GM19023 (cell line): ENCODE results near the gene CCDC124.

Experiments
- ATAC-seq: cut with Tn5 transposase; IDR thresholded peaks from one replicate; pipeline ENCODE4 v1.9.1; 2021; ENCODE audit warnings: mild to moderate bottlenecking, moderate library complexity; ENCODE audit not compliant: unreplicated experiment

The CCDC124 gene

DNA sequence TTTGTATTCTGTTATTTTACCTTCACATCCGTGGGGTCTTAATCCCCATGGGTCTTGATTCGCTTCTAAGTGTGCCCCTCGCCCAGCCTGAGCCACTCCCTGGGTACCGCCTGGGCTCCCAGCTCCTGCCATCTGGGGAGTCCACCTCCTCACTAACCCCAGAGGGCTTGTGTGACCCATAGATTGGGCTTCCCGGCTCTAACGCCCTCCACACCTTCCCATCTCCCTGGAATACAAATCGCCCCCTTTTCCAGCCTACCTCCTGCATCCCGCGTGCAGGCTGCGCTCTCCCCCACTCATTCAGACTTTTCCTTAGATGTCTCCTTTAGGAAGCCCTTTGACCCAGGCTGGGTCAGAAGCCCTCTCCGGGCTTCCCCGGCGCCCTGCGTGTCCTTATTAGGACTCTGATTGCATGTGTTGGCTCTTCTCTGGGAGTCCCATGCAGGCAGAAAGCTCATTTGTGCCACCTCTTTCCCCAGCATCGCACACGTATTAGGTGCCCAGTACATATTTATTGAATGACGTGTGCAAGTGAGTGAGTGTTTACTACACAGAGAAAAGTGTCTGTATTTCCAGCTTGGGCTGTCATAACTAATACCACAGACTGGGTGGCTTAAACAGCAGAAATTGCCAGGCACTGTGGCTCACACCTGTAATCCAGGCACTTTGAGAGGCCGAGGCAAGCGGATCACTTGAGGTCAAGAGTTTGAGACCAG lies 757 bp downstream of the CCDC124 start:
- ATAC-seq, result no peak

DNA sequence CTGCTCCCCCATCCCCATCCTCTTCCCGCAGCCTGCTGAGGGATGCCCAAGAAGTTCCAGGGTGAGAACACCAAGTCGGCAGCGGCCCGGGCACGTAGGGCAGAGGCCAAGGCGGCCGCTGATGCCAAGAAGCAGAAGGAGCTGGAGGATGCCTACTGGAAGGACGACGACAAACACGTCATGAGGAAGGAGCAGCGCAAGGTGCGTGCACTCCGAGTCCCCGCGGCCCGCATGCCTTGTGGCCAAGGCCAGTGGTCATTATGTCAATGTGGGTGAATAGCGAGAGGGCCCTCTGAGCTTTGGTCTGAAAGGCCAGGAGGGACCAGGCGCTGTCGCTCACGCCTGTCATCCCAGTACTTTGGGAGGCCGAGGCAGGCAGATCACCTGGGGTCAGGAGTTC lies 3.6 kb downstream of the CCDC124 start:
- no peak for ATAC-seq

DNA sequence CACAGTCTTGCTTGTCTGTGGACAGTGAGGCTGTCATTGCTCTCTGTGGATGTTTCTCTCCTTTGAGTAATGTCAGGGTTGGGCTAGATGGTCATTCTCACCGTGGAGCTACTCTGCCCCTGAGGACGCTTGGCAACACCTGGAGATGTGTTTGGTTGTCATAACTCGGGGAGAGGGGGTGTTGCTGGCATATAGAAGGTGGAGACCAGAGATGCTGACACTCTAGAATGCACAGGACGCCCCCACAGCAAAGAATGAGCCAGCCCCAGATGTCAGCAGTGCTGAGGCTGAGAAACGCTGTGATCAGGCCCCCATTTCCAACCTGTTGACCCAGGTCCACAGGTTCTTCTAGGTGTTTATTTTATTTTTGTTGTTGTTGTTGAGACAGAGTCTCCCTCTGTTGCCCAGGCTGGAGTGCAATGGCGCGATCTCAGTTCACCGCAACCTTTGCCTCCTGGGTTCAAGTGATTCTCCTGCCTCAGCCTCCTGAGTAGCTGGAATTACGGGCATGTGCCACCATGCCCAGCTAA lies 4.6 kb downstream of the CCDC124 start:
- no peak for ATAC-seq

DNA sequence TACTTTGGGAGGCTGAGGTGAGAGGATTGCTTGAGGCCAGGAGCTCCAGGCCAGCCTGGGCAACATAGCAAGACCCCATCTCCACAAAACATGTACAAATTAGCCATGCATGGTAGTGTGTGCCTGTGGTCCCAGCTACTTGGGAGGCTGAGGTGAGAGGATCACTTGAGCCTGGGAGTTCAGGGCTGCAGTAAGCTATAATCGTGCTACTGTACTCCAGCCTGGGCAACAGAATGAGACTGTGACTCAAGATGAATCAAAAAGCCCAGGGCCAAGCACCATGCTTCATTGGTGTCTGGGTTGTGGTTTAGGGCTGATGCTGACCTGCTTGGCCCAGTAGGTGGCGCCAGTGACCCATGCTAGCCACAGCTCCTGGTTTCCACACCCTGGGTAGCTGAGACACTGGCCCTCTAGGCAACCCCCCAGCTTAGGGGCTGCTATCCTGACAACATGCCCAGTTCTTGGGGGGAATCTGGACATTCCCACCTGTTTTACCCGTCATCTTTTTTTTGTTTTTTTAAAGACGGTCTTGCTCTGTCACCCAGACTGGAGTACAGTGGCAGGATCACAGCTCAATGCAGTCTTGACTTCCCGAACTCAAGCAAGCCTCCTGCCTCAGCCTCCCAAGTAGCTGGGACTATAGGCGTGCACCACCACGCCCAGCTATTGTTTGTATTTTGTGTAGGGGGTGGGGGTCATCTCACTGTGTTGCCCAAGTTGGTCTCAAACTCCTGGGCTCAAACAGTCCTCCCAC lies 5.5 kb downstream of the CCDC124 start:
- ATAC-seq, result peak; percentile 63

DNA sequence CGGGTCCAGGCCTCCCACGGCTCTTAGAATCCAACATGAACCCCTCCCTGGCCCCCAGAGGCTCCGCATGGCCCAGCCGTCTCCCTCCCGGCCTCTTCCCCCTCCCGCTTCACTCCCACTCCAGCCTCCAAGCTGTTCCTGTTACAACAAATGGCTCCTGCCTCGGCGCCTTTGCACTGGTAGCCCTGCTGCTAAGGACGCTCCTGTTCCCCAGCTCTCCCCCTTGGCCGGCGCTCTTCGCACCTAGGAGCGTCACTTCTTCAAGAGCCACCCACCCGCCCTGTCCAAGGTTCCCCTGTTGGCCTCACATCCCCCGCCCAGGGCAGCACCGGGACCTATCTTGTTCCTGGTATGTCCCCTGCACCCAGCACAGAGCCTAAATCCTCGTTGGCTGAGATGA lies 9.4 kb downstream of the CCDC124 start:
- ATAC-seq, result no peak

DNA sequence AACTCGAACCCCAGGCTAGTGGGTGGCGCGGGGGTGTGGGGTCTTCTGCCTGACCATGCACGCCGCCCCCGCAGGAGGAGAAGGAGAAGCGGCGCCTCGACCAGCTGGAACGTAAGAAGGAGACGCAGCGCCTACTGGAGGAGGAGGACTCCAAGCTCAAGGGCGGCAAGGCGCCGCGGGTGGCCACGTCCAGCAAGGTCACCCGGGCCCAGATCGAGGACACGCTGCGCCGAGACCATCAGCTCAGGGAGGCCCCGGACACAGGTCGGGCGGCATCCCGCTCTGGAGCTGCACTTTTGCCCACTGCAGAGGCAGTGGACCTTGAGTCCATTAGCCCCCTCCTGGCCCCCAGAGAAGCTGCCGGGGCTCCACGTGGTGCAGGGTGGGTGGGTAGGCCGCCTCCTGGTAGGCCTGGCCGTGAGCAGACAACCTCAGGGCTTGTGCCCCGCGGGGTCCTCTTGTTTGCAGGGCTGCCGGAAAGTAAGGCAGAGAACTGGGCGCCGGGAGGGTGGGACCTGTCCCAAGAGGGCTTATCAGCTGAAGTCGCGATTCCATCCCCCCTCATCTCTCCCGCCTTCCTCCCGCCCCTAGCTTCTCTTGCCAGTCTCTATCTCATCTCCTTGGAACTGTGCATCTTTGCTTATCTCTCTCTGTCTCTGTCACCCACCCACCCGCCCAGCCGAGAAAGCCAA lies 9.9 kb downstream of the CCDC124 start:
- no peak for ATAC-seq

DNA sequence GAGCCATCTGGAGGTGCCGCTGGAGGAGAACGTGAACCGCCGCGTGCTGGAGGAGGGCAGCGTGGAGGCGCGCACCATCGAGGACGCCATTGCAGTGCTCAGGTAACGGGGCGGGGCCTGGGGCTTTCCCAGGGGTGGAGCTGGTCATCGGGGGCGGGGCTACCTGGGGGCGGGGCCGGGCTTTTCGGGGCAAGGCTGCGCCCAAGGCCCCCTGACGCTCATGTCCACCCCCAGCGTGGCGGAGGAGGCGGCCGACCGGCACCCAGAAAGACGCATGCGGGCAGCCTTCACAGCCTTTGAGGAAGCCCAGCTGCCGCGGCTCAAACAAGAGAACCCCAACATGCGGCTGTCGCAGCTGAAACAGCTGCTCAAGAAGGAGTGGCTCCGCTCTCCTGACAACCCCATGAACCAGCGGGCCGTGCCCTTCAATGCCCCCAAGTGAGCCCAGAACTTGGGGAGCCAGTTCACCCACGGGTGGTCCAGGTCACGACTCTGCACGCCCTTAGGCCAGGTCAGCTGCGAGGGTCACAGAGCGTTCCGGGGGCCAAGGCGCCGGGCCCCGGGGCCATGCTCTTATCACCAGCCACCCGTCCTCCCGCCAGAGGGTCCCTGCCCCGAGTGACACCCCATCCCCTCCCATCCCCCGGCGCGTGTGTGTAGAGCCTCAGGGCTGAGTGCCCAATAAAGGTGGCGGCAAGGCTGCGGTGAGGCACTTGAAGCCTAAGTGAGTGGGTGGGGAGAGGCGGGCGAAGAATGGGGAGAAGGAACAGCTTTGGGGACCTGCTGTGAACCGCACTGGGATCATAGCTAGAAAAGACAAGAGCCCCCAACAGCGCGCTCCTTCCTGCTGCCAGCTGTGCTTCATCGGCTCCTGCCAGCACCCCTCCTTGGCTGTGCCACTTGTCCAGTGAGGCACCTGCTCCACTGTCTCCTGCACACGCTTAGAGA lies 10.7 kb downstream of the CCDC124 start:
- no peak for ATAC-seq

DNA sequence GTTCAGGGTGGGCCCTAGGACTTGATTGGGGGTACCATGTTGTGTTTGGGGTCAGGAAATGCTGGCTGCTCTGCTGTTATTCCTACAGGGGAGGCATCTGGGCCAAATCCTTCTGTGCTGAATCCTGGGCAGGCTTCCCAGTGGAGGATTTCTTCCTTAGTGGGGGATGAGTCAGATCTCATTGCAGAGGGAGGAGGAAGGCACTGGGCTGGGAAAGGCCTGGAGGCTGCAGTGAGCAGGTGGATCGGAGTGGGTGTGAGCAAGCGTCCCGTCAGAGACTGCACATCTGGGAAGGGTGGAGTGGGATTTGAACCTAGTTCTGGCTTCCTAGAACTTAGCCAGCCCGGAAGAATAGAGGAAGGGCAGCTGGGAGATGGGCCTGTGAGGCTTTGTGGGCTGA lies 11.5 kb downstream of the CCDC124 start:
- no peak for ATAC-seq

DNA sequence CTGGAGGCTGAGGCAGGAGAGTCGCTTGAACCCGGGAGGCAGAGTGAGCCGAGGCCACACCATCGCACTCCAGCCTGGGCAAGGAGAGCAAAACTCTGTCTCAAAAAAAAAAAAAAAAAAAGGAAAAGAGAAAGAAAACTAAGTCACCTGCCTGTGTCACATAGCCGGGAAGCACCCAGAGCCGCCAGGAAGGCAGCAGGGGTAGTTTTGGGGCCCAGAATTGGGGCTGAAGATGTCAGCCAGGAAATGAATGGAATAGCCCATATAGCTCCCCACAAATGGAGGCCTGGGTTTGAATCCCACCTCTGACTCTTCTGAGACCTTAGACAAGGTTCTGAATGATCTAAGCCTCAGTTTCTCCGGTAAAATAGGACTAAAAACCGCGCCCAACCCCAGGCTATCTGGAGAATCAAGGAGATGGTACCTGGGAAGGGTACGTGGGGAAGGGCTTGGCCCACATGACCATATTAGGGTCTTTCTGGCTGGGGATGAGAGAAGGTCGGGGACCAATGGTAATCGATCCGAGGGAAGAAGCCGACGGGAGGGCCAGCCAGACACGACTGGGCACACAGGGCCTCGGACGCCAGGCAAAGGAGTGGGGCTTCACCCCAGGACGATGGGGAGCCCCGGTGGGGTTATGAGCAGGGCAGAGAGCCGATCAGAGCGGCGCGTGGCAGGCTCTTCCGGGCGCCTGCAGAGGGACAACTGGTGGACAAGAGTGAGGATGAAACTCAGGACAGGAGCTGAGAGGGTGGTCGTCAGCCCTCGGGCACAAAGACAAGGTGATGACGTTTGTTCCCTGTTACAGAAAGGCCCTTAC lies 14.4 kb downstream of the CCDC124 start:
- peak; percentile 19 for ATAC-seq

DNA sequence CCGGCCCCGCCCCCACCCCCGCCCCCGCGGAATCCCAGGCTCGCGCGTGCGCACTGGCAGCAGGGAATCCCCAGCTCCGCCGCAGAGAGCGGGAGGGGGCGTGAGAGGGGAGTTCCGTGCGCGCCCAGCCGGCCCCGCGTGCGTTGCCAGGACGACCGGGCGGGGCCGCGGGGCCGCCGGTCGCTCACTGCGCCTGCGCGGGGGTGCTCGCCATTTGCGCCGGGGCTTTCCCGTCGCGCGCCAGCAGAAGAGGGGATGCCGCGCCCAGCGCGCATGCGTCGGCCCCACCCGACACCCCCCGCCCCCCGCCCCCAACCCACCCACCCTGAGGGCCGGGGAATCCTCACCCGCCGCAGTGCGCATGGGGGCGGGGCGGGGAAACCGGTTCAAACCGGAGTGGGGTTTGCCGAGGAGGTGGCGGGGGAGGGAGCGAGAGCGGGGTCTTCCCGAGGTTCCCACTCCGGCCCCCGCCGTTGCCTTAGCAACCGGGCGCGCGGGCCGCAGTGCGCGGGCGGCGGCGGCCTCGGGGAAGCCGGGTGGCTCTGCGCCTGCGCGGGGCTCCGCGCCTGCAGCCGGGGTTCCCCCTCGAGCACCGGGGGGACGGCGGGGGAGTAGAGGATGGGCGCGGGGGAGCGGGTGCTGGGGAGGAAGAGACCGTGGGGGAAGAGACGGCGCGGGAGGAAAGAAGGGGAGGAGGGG lies 15.1 kb downstream of the CCDC124 start:
- ATAC-seq, result peak; percentile 61

DNA sequence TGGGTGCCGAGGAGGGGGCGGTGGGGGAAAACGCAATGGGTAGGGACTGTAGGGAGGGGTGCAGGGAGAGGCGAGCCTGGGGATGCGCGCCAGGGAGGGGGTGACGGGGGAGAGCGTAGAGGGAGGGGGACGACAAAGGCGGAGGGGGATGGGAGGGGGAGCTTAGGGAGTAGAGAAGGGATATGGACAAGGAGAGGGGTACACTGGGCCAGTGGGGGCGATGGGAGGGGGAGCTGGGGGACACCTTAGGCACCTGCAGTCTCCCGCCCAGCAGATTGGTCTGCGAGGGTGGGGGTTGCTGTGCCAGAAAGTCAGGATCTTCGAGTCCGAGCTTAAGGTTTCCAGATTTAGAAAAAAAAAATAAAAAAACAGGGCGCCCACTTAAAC lies 15.7 kb downstream of the CCDC124 start:
- ATAC-seq, result no peak

DNA sequence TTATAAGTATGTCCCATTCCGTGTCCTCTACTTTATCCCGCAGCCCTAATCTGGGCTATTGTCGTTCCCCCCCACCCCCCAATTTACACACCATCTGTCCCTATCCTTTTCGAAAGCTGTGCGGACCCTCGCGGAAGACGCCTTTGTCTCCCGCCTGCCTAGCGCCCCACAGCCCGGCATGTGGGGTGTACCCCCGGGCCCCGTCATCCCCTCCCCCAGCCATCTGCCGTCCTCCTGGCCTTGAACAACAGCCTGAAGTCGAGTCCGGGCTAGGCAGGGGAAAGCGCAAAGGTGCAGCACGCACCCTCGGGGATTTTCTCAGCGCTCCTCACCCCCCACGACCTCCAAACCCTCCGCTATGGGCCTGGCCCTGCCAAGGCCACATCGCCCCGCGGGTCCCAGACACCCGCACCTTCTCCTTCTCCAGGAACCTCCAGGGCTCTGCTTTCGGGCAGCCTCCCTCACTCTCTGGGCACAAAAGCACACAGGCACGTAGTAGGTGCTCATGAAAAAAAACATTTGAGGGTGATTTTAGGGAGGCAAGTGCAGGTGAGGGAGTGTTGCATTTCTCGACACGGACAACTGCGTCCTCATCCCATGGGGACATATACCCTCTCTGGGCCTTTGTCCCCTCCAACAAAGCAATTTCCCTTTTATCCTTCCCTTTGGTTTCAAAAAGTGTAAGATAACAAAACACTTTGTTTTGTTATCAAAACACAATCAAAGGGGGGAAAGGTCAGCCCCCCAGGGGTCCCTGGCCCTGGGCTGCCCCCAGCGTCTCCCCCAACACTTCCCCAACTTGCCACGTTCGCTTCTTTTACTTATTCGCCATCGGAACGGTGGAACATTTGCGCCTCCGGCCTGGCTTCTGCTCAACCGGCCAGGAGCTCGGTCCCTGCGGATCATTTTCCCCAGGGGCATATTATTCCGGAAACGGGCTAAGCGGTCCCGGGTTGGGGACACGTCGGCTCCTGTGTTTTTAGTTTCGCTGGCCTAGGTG lies 16.4 kb downstream of the CCDC124 start:
- ATAC-seq, result no peak

DNA sequence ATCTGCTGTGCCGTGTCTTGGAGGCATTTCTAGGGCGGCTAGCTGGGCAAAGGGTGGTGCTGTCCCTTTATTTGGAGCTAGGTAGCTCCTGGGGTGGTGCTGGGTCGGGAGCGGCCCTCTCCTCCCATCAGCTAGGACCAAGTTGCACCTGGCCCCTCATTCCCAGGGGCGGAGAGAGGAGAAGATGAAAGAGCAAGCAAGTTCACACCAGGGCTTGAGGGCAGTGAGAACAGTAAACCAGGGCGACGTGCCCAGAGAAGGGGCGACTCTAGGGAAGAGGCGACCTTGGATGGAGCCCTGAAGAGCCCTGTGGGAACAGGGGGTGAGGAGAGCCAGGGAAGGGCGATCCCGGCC lies 17.1 kb downstream of the CCDC124 start:
- no peak for ATAC-seq

DNA sequence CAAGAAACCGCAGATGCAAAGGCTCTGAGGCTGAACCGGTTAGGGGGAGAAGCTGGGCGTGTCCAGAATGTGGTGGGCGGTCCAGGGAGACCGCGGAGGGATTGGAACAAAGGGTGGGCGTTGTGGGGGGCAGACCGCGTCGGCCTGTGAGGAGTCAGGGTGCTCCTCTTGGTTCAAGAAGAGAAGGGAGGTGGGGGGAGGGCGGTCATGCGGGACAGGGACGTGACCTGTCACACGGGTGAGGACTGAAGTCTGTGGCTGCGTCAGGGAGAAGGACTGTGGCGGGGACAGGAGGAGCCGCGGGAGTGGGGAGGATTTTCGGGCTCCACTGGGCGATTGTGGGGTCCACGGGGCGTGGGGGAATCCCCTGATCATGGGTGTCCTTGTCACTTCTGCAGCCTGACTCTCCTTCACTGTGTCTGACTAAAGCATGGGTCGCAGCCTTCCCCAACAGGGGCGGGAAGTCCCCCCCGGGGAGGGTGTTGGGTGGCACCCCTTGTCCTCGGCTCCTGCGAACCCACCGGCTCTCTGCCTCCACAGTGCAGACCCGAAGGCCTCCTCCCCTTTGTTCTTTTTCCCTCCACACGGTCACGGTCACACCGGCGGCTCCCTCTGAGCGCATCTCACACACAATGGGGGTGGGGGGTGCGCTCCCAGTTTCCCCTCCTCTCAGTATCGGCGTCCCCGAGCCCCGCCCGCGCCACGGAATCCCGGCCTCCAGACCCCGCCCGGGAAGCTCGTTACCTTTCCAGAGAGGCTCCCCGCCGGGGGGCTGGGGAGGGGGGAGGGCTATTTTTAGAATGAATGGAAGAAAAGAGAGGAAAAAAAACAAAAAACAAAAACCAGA lies 17.7 kb downstream of the CCDC124 start:
- no peak for ATAC-seq

DNA sequence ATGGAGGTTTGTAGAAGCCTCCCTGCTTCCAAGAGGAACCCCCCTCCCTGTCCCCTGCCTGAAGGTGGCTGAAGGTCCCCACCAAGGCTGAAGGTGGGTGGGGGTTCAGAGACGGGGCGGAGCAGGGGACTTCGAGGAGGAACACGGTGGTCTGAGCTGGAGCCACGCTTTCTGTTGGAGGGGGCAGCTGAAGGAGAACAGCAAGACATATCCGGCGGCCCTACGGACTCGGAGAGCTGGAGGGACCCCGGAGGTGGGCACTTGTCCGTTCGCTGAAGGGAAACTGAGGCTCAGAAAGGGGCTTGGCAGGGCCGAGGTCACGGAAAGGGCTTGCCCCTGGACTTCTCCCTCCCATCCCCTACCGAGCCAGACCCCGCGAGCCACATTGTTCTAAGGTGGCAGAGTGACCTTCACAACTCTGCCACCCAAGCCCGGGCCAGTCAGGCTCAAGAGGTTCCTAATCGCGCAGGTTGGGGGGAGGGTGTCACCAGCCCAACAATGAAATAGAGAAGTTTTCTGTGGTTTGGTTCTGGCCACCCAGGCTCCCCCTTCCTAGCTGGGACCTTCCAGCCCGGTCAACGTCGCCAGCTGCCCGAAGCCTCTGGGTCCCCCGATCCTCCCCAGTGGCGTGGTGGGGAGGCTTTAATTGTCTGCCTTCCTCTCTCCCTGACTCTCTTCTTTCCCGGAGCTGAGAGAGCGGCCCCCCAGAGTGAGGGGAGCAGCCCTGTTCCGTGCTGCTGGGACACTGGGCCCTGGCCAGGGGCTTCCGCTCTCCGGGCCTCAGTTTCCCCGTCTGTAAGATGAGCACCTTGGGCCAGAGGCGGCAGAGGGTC lies 18.6 kb downstream of the CCDC124 start:
- no peak for ATAC-seq
